Measurements from ENCODE around the gene R3HDML. TPM values are rescaled to one million over a fixed set of nuclear protein-coding genes. Genes with fewer than 3 reads are reported as not detected.

R3HDML gene
- total and polyA plus RNA-seq, 2 of the 13 experiments (the other 11 are each of a cell fraction or from before 2014, with no cell fraction given), result not detected

DNA sequence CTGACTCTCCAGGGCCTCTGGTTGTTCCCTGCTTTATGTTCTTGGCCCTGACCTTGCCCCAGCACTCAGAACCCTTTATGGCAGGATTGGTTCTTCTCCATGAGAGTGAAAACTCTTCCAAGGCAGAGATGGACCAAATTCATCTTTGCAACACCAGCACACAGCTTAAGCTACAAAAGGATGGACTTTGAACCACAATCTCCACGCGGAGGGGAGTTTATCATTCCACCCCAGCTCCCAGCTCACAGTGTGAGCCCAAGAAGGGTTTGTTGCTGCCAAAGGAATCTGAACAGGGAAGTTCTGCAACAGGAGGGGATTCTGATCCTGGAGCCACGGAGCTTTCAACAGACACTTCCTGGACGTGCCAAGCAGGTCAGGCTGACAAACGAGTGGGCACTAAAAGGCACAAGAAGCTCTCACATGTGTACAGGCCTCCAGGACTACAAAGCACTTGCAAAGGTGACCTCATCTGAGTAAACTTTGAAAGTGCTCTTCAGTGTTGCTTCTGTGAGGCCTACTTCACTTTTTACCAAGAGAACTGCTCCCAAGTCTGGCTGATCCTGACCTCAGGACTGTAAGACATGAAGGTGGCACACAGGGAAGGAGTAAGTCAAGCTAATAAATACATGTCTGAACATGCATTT lies 34.7 kb upstream of the R3HDML start (continued):
- TF ChIP-seq, protein P1, sequence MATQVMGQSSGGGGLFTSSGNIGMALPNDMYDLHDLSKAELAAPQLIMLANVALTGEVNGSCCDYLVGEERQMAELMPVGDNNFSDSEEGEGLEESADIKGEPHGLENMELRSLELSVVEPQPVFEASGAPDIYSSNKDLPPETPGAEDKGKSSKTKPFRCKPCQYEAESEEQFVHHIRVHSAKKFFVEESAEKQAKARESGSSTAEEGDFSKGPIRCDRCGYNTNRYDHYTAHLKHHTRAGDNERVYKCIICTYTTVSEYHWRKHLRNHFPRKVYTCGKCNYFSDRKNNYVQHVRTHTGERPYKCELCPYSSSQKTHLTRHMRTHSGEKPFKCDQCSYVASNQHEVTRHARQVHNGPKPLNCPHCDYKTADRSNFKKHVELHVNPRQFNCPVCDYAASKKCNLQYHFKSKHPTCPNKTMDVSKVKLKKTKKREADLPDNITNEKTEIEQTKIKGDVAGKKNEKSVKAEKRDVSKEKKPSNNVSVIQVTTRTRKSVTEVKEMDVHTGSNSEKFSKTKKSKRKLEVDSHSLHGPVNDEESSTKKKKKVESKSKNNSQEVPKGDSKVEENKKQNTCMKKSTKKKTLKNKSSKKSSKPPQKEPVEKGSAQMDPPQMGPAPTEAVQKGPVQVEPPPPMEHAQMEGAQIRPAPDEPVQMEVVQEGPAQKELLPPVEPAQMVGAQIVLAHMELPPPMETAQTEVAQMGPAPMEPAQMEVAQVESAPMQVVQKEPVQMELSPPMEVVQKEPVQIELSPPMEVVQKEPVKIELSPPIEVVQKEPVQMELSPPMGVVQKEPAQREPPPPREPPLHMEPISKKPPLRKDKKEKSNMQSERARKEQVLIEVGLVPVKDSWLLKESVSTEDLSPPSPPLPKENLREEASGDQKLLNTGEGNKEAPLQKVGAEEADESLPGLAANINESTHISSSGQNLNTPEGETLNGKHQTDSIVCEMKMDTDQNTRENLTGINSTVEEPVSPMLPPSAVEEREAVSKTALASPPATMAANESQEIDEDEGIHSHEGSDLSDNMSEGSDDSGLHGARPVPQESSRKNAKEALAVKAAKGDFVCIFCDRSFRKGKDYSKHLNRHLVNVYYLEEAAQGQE (IDR thresholded peaks at IDR 0.05; ENCODE audit: borderline replicate concordance in 1 of 2, low read depth in 1 of 2, low read length in 2 of 2), result peak in 1 of 2 experiments; percentile 49; a peak in 1 of 4 replicates
- TF ChIP-seq ZNF891 (CRISPR knock-in tag; IDR thresholded peaks at IDR 0.05) (no peak), KLF13 (CRISPR knock-in tag; IDR thresholded peaks at IDR 0.05) (0 out of 2 replicates have a peak, but pooled peaks have one; percentile 68), ZNF224 (CRISPR knock-in tag; IDR thresholded peaks at IDR 0.05) (peak; percentile 34; the same call in 1 of the 2 replicates), GABPA (IDR thresholded peaks at IDR 0.05; ENCODE audit: low read depth, low read length) (no peak), GABPA (CRISPR knock-in tag; IDR thresholded peaks at IDR 0.05; ENCODE audit: low read depth) (no peak), CAMTA2 (CRISPR knock-in tag; IDR thresholded peaks at IDR 0.05; ENCODE audit: borderline replicate concordance) (no peak), MXI1 (IDR thresholded peaks at IDR 0.05; ENCODE audit: borderline replicate concordance, low read depth, low read length) (peak; percentile 64; the same call in 1 of the 3 replicates), STAT5B (CRISPR knock-in tag; IDR thresholded peaks at IDR 0.05) (no peak), ZNF737 (CRISPR knock-in tag; IDR thresholded peaks at IDR 0.05; ENCODE audit: borderline replicate concordance) (no peak), IKZF1 (IDR thresholded peaks at IDR 0.05) (no peak), KAT7 (CRISPR knock-in tag; IDR thresholded peaks at IDR 0.05; ENCODE audit: borderline replicate concordance) (0 out of 2 replicates have a peak, but pooled peaks have one; percentile 53), ELF1 (CRISPR knock-in tag; IDR thresholded peaks at IDR 0.05) (peak; percentile 83), ZC3H4 (CRISPR knock-in tag; IDR thresholded peaks at IDR 0.05; ENCODE audit: borderline replicate concordance) (no peak), FOXP1 (IDR thresholded peaks at IDR 0.05) (no peak), FOXP1 (CRISPR knock-in tag; IDR thresholded peaks at IDR 0.05) (peak; percentile 81), ZNF44 (CRISPR knock-in tag; IDR thresholded peaks at IDR 0.05) (no peak), ZNF567 (CRISPR knock-in tag; IDR thresholded peaks at IDR 0.05; ENCODE audit: borderline replicate concordance) (peak; percentile 92), ZSCAN22 (CRISPR knock-in tag; IDR thresholded peaks at IDR 0.05) (0 out of 2 replicates have a peak, but pooled peaks have one; percentile 53), GZF1 (CRISPR knock-in tag; IDR thresholded peaks at IDR 0.05) (peak; percentile 85; the same call in 1 of the 2 replicates), ATAD3A (CRISPR knock-in tag; IDR thresholded peaks at IDR 0.05) (no peak), BORCS8-MEF2B (CRISPR knock-in tag; IDR thresholded peaks at IDR 0.05) (peak; percentile 91; the same call in 1 of the 2 replicates), RFX1 (IDR thresholded peaks at IDR 0.05) (no peak)
- TF ChIP-seq, protein P2, sequence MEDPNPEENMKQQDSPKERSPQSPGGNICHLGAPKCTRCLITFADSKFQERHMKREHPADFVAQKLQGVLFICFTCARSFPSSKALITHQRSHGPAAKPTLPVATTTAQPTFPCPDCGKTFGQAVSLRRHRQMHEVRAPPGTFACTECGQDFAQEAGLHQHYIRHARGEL (CRISPR knock-in tag; IDR thresholded peaks at IDR 0.05), result no peak
- TF ChIP-seq, protein P3, sequence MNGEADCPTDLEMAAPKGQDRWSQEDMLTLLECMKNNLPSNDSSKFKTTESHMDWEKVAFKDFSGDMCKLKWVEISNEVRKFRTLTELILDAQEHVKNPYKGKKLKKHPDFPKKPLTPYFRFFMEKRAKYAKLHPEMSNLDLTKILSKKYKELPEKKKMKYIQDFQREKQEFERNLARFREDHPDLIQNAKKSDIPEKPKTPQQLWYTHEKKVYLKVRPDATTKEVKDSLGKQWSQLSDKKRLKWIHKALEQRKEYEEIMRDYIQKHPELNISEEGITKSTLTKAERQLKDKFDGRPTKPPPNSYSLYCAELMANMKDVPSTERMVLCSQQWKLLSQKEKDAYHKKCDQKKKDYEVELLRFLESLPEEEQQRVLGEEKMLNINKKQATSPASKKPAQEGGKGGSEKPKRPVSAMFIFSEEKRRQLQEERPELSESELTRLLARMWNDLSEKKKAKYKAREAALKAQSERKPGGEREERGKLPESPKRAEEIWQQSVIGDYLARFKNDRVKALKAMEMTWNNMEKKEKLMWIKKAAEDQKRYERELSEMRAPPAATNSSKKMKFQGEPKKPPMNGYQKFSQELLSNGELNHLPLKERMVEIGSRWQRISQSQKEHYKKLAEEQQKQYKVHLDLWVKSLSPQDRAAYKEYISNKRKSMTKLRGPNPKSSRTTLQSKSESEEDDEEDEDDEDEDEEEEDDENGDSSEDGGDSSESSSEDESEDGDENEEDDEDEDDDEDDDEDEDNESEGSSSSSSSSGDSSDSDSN (CRISPR knock-in tag; IDR thresholded peaks at IDR 0.05), result peak; percentile 63
- TF ChIP-seq, protein P4, sequence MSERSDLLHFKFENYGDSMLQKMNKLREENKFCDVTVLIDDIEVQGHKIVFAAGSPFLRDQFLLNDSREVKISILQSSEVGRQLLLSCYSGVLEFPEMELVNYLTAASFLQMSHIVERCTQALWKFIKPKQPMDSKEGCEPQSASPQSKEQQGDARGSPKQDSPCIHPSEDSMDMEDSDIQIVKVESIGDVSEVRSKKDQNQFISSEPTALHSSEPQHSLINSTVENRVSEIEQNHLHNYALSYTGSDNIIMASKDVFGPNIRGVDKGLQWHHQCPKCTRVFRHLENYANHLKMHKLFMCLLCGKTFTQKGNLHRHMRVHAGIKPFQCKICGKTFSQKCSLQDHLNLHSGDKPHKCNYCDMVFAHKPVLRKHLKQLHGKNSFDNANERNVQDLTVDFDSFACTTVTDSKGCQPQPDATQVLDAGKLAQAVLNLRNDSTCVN (CRISPR knock-in tag; IDR thresholded peaks at IDR 0.05; ENCODE audit: borderline replicate concordance), result peak; percentile 66

All from HepG2 (cell line).